HG03095 (cell line): ENCODE results near the gene PJA2.

Experiments used
- ATAC-seq: cut with Tn5 transposase; IDR thresholded peaks from one replicate; pipeline ENCODE4 v1.9.1; 2021; ENCODE audit warnings: moderate library complexity; ENCODE audit not compliant: unreplicated experiment

The PJA2 gene

DNA sequence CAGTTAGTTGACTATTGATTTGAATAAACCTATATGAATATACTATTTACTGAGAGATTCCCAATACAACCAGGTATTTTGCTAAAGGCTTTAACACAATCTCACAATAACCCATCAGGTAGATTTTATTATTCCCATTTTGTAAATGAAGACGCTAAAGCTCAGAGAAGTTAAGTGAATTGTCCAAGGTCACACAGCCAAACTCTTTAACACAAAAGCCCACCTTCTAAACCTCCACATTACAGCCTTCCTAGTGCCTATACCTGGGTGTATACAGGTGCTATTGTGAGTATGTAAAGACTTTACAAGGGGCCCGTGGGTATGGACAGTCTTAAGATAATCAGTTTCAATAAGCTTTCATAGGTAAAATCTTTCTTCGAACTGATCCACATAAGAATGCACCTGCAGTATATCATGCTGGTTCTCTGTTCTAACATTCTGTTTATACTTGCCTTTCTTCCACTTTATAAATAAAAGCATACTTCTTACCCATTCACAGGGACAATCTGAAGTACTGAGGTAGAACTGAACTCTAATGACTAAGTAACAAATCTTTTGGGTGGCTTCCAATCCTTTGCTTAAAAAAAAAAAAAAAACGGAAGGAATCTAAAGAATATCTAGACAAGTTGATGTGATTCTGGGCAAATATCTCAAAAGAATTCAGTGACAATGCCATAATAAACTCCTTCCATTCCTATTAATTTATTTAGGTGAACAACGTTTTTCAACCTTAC, 59.1 kb downstream of the PJA2 start:
- ATAC-seq, result no peak

DNA sequence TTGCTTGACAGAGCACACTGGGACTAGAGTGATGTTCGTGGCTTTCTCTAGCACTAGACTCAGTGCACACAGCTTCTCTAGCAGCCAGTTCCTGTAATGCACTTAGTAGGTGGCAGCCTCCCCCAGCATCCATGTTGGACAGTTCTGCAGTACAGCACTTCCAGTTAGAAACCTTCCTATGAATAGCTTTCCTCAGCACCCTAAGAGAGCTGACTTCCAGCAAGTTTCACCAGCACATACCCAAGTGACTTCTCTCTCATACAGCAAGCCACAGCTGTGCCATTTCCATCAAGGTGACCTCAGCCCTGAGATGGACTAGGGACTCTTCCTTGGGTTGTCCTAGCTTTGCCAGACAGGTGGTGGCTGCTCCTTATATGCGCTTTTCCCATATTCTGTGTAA, 60.4 kb downstream of the PJA2 start:
- no peak for ATAC-seq

DNA sequence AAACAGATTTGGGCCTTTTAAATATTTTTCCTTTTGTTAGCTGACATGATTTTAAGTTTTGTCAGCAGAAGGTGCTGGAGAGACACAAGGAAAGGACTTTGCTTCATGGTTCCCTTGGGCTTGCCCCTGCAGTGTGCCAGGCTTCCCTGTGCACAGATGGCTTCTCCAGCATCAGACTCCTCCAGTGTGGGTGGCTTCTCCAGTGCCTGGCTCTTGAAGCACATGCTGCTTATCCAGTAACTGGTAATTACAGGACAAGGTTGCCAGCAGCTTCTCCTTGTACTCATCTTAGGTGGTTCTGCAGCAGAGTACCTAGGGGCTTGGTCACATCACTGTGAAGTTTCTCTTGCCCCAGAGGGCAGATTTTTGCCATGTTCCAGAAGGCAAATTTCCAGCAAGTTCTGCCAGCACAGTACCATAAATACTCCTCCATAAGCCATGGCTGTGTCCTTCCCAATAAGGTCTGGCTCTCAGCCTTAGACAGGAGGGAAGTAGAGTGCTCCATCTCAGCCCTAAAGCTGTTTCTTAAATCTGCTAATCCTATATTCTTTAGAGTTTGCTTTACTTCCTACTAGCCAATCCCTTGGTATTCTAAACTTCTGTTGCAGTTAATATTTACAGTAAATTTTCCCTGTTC, 62.4 kb downstream of the PJA2 start:
- ATAC-seq, result no peak

DNA sequence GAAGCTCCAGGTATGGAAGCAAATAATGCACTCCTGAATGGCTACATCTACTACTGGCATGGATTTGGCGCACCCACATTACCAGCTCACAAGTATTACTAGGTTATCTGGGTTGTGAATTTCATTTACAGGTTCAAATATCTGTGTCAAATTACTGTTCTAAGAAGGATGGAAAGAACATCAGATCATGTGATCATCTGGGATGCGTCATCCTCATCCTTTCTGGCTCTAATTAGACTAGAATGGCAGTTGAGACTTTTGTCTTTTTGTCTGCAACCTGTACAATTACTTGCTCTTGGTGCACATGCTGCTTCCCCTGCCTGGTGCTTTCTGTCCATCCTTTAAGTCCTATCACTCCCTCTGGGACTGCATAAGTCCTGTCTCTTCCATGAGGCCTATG, 64.1 kb downstream of the PJA2 start:
- no peak for ATAC-seq

DNA sequence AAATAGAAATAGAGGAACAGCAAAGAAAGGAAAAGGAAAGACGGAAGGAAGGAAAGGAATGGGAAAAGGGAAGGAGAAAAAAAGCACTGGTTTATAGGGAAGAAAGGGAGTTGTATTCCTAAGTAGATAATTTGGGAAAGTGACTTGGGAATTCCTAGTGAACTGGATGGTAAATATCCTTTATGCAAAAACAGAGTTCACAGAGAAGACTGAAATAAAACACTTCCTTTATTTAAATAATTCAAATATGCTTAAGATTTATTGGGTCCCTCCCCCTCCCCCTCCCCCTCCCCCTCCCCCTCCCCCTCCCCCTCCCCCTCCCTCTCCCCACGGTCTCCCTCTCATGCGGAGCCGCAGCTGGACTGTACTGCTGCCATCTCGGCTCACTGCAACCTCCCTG, 69.4 kb downstream of the PJA2 start:
- no peak for ATAC-seq

DNA sequence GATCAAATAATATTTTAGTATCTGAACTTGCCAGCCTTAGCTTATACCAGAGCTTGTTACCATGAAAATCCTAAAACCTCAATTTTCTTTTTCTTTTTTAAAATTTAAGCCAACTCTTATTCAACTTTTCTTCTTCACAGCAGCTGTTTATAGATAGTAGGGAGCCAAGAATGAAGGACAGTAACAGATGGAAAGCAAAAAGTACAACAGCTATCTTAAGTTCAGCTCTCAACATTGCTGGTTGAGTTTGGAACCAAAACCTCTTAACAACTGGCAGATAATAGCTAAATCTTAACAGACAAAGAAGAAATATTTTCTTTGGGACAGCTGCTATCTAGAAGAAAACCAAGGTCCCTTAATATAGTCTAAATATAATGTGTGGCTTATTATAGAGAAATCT, 74.7 kb downstream of the PJA2 start:
- no peak for ATAC-seq

DNA sequence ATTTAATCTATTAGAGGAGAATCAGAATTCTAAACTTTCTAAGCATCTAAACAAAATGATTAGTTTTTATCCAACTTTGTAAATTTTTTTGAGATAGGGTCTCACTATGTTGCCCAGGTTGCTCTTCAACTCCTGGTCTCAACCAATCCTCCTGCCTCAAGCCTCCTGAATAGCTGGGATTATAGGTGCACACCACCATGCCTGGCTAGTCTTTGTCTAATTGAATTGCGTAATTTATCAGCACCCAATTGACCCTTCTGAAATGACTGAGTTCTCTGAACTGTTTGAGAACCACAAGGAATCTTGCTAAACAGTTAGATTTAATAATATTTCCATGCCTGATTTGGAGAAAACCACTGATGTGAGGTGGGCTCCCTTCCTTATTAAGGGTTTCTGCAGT, 75.7 kb downstream of the PJA2 start:
- ATAC-seq, result no peak

DNA sequence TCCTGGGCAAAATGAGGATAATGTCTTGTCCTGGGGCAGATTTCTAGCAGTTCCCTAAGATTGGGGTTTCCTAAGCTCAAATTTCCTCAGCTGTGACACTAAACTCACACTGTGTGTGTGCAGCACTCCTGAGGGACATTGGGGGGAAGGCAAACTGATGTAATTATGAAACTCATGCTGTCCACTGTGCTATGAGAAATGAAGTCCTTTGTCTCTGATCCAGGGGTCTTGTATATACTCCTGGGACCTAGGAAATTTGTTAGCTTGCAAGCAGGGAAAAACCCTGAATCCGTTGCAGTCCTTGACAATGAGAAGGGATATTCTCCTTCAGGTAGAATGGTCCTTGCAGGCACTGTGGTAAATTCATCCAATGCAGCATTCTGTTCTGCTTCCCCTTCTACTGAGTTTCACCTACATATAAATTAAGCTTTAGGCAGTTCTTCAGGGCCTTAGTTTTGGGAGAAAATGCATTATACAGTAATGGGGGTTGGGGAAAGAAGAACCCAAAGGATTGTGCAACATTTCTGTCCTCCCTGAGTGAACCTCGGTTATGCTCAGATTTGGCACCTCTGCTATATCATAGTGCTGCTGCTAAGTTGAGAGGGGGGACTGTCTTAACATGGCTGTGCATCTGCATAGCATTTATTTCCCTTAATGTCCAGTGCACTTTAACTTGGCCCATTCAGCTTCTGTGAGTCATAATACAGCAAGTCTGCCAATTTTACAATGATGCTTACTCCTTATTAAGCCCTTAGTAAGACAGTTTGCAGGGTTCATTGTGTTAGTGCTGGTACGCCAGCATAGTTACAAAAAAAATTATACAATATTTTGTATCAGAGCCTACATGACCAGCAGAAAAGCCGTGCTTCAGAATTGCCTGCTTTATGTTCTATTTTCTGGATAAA, 80.2 kb downstream of the PJA2 start:
- ATAC-seq, result no peak

DNA sequence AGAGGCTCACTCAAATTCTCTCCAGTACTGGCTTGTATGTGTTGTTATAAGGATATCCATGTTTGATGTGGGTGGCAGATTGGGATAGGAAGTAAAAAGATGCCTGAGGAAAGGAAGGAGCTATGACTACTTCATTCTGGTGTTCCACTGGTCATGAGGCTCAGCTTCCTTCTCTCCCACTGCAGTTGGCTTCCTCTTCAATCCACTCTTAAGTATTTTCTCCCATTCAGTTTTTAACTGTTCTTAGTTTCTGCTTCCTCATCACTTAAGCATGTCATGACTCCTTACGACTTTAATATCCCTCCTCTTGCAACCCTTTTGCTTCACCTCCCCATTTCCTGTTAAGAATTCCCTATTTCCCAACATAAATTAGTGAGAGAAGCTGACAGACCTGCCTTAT, 81.1 kb downstream of the PJA2 start:
- no peak for ATAC-seq

DNA sequence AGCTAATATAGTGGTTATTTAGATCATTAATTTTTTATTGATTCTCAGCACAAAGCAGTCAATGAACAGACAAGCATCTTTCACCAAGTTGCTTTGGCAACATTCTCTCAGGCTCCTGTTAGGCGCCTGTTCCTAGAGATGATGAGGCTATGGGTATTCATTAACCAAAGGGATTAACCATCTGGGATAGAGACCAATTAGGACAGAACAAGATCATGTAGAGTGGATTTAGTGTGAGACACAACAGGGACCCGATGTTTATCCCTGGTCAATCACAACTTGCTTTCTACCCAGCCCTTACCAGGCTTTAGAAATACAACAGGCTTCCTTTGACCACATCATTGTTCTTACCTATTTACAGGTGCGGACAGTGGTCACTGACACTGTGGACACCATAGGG, 82.2 kb downstream of the PJA2 start:
- no peak for ATAC-seq

DNA sequence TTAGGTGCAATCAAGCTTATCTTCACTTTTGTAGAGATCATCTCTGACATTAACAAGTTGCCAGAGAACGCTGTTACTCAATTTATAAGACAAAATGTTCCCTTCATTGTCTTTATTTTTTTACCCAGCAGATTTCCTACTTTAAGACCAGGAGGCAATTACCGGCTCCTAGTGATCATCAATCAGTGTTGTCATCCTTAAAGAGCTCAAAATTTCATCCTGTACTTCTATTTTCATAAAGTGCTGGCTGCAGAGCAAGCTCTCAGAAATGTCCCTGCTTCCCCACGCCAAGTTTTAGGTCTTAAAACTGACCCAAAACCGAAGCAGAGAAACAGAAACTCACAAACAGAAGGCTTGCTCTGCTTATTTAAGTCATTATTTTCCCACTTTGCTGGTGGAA, 82.9 kb downstream of the PJA2 start:
- ATAC-seq, result no peak

DNA sequence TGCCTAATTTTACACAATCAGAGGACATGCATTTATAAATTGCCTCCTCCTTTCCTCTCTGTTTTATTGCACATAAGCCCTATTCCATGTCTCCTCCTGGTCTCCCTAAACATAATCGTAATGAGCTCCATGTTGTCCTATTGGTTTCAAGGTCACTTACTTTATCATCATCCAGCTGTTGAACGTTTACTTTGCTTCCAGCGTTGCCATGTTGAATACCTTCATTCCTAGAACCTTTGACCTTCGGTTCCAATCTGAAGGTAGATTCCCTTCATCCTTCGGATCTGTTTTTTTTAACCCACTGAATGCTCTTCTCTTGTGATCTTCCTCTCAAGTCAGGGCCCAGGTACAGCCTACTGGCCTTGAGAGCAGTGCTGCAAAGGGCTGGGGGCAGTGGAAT, 84.3 kb downstream of the PJA2 start:
- no peak for ATAC-seq

DNA sequence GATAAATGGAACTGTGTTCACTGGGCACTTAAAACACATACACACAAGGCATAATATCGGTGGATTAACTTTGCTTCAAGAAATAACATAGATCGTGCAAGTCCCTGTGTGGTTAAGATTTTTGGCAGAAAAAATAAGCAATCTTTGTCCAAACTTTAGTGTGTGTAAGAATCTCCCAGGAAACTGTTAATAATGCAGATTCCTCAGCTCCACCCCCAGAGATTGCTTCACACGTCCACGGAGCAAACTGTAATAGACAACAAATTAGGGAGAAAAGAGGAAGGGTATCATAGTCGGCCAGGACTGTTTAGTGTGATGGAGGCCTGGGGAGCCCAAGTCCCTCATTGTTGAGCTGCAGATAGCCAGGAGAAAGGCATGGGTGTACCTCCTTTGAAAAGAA, 84.8 kb downstream of the PJA2 start:
- no peak for ATAC-seq

DNA sequence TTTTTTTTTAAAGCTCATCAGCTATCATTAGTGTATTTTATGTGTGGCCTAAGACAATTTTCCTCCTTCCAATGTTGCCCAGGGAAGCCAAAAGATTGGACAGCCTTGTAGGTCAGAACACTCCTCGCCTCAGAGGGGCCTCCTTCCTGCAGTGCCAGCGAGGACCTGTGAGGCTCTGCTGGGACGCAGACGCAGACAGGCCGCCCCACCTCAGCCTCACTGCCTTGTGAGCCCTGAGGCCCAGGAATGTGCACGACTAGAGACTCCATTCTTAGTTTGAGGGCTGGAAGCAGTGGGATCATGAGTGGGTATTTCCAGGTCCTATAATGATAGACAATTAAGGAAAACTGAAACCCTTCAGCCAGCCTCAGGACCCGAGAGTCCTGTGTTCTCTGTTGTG, 85.4 kb downstream of the PJA2 start:
- no peak for ATAC-seq

DNA sequence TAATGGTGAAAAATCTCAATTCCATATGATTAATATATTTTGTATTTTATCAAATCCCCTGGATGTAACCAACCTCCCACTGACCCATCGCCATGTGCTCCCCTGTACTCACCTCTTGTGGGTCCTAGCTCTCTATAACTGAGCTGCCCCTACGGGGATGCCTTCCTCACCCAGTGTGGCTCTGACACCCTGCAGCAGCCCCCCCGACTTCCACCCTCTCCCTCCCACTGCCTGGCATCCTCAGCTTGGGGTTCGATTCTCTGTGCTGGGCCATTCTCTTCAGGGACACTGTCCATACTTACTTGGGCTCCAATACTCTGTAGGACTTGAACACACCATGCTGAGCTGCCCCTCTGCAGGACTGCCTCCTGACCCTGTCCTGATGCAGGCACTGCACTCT, 87.1 kb downstream of the PJA2 start:
- ATAC-seq, result no peak

DNA sequence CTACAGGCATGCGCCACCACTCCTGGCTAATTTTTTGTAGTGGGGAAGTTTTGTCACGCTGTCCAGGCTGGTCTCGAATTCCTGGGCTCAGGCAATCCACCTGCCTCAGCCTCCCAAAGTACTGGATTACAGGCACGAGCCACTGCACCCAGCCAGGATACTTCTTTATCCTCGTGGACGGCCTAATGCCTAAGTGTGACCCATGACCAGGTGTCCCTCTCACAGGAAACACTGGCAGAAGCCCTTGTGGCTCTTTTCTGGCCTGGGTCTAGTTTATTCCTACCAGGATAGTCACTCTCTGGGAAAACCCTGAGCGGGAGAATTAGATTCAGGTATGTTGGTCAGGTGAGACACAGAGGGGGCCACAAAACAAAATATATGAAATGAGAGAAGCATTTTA, 90.4 kb downstream of the PJA2 start:
- ATAC-seq, result no peak

DNA sequence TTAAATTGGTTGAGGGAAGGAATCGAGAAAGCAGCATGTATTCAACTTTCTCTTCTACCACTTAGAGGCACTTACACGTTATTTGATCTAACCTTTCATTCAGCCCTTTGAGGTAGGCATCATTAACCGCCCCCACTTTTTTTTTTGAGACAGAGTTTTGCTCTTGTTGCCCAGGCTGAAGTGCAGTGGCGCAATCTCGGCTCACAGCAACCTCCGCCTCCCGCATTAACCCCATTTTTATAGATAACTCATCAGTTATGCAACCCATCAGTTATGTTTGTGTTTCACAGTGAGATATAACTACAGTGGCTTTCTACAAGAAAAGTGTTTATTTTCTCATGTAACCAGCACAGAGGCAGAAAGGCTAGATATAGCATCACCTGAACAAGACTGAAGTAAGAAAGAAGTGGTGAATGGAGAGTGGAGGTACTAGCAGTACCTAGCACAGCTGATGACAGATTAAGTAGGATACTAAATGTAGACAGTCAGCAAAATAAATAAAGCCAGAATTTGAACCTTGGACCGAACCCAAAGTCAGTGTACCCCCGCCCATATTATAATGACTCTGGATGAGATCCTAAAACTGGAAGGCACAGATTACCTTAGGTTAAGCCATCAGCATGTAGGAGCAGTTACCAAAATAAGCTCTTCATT, 91.2 kb downstream of the PJA2 start:
- no peak for ATAC-seq

DNA sequence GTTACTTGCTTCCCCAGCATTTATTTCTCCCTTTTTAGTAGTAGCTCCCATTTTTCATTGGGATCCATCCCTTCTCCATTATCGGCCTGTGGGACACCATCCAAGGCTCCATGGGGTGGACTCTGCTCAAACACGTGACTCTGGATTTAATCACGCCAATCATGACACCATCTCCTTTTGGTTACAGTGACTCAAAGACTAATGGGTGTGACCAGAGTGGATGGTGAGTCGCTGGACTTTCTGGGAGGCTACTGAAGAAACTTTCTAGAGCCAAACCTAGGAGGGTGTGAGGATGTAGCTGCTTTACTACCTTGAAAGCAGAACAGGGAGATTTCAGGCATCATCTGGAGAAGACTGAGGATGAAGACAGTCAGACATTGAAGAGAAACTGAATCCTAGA, 93.1 kb downstream of the PJA2 start:
- ATAC-seq, result no peak

DNA sequence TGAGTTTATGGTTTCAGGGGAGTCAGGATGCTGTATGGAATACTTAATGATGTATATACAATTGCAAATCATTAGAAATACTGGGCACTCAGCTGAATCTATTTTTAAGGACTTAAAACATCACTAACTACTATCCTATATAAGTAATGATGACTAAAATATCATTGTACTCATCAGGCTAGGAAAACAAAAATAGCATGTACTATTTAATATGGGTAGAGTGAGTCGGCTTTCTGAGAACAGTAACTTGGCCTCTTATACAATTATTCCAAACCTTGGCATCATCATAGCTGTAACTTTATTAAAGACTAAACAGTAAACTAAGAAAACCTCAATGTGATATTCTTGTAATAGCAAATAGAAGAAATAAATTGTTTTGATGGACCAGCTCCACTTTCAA, 94.5 kb downstream of the PJA2 start:
- no peak for ATAC-seq

DNA sequence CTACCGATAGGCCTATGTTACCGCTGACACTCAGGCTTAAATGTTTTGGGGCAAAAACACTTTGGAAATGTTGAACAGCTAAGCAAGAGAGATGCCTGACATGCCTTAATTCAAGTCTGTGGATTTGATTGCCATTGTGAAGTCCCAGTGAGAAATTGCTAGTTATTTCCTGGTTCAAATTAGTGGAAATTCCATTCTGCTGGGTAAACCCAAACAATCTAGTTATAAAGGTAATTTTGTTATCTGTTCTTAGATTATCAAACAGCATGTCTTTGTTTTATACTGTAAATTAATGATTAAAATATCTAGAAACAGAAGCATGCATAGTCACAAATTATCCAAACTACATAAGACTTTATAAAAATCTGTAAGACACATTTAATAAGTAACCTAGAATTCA, 96.6 kb downstream of the PJA2 start:
- ATAC-seq, result no peak

DNA sequence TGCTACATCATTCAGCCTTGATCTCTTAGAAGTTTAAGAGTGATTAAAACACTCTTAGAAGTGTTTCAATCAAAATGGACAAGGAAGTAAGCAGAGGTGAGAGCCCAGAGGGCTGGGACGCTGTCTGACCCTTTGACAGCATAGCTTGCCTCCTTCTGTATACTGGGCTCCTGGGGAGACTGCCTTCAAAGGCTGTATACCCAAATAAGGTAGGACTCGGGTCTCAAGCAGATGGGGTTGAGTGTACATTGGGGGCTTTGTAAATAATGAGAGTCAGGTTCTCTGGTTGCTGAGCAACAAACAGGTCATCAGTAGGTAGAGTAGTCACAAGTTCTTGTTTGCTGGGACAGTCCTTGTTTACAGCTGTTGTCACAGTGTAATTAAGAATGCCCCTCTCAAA, 97.1 kb downstream of the PJA2 start:
- no peak for ATAC-seq

DNA sequence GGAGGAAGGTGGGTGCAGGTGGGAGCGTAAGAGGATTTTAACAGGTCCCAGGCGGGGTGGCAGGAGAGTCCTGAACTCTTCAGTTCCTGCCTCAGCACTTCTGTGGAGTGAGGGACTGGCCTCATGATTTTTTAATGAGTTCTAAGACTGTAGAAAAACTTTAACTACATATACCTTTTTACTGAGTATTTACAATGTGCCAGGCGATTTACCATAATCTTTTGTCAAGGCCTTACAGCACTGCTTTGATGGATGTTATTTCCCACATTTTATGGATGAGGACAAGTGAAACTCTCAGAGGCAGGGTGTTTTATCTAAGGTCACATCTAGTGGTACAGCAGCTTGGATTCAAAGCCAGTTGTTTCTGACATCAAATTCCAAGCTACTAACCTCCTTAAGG, 99.5 kb downstream of the PJA2 start:
- no peak for ATAC-seq
